DOHH2 (cell line): Measurements from ENCODE around the gene XRCC5.

ENCODE experiments used
- EZH2phosphoT487 ChIP-seq: fragments of 200-600 bp; sonication (generic); IDR thresholded peaks from 2 replicates; pipeline ENCODE4 v1.6.1; 2017; ENCODE audit warnings: borderline replicate concordance, mild to moderate bottlenecking, antibody characterized with exemption, low read length, moderate library complexity, mixed read lengths
- TF ChIP-seq, protein P1 (sequence below): fragments of 200-600 bp; sonication (generic); IDR thresholded peaks from one replicate; pipeline ENCODE4 v1.5.1; 2014; ENCODE audit warnings: antibody characterized with exemption, mild to moderate bottlenecking, low read depth, low read length; ENCODE audit not compliant: poor library complexity, severe bottlenecking

DNA sequence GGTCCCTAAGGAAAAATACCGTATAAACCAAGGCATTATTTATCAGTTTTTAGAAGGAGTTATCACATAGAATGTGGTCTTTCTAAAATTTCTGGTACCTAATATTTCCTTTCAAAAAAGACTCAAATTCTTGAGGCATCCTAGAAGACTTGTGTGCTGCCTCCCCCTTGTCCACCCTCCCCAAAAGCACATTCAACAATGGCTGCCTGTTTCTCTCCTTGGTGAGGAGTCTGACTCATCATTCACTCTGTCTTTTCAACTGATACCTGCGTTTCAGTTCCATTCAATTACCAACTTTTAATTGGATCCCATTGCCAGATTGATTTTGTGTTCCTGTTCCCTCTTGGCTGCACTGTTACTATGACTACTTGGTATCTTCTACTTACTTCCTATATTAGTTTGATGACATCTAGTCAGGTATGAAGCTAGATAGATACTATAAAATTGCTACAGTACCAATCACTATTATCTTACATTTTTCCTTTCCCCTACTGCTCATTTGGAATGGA lies 72.9 kb downstream of the XRCC5 start:
- TF ChIP-seq, protein P1, sequence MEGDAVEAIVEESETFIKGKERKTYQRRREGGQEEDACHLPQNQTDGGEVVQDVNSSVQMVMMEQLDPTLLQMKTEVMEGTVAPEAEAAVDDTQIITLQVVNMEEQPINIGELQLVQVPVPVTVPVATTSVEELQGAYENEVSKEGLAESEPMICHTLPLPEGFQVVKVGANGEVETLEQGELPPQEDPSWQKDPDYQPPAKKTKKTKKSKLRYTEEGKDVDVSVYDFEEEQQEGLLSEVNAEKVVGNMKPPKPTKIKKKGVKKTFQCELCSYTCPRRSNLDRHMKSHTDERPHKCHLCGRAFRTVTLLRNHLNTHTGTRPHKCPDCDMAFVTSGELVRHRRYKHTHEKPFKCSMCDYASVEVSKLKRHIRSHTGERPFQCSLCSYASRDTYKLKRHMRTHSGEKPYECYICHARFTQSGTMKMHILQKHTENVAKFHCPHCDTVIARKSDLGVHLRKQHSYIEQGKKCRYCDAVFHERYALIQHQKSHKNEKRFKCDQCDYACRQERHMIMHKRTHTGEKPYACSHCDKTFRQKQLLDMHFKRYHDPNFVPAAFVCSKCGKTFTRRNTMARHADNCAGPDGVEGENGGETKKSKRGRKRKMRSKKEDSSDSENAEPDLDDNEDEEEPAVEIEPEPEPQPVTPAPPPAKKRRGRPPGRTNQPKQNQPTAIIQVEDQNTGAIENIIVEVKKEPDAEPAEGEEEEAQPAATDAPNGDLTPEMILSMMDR = no peak
- TF ChIP-seq EZH2phosphoT487 = no peak
